Sigmoid colon (tissue), 7 donors: ENCODE data around the gene SLC35B3. TPM values are rescaled to one million over a fixed set of nuclear protein-coding genes. Genes with fewer than 3 reads are reported as not detected.
"Not testable (repeated sequence)": the region's sequence is repeated elsewhere in the genome, so short reads cannot be mapped to it uniquely, and the experiment has no call there.

Experiments
- DNase-seq: peaks from one replicate; pipeline ENCODE4 v3.0.0-alpha.2; 2019
- H3K27ac ChIP-seq, 4 donors: fragments of 200-600 bp; sonication (generic); one replicate each; pipeline ENCODE4 v1.5.1; 2016 to 2019; ENCODE audit warnings: mild to moderate bottlenecking in 1 of 4
- H3K27me3 ChIP-seq, 3 donors: fragments of 200-600 bp; sonication (generic); one replicate each; pipeline ENCODE4 v1.5.1; 2019; ENCODE audit warnings: mild to moderate bottlenecking in 1 of 3
- H3K36me3 ChIP-seq, 4 donors: fragments of 200-600 bp; sonication (generic); one replicate each; pipeline ENCODE4 v1.5.1; 2016 to 2019
- H3K4me1 ChIP-seq, 4 donors: fragments of 200-600 bp; sonication (generic); one replicate each; pipeline ENCODE4 v1.5.1; 2017 to 2019
- H3K4me3 ChIP-seq, 4 donors: fragments of 200-600 bp; sonication (generic); one replicate each; pipeline ENCODE4 v1.5.1; 2017 to 2019; ENCODE audit warnings: mild to moderate bottlenecking in 2 of 4, moderate library complexity in 1 of 4
- H3K9me3 ChIP-seq, 4 donors: fragments of 200-600 bp in 3 of 4; sonication (generic) in 3 of 4; one replicate each; pipeline versions ENCODE4 v1.5.1 to v1.6.1; 2013 to 2019
- CTCF ChIP-seq, 4 experiments: fragments of 450-650 bp in 3 of 4; fragments of 200-600 bp in 1 of 4; IDR thresholded peaks; one replicate each; pipeline ENCODE4 v1.5.1; 2016 to 2019; ENCODE audit warnings: antibody characterized with exemption in 4 of 4, mild to moderate bottlenecking in 3 of 4, moderate library complexity in 2 of 4
- EP300 ChIP-seq, 4 donors: sonication (generic); formaldehyde crosslinking; IDR thresholded peaks; one replicate each; pipeline ENCODE4 v1.6.1; 2017; ENCODE audit warnings: antibody characterized with exemption in 4 of 4
- POLR2A ChIP-seq, 2 donors: fragments of 450-650 bp; IDR thresholded peaks; one replicate each; pipeline ENCODE4 v1.6.1; 2016; ENCODE audit warnings: antibody characterized with exemption in 2 of 2, mild to moderate bottlenecking in 2 of 2, moderate library complexity in 2 of 2
- POLR2AphosphoS5 ChIP-seq, 4 donors: sonication (generic); formaldehyde crosslinking; IDR thresholded peaks; one replicate each; pipeline ENCODE4 v1.6.1; 2017; ENCODE audit warnings: antibody characterized with exemption in 4 of 4
- WGBS, 2 donors: extraction: QIAGEN DNeasy Blood & Tissue Kit; methylation state at CpG; one replicate each; pipeline ENCODE4 v1.1.7; 2013; 5-methylcytosine and 5-hydroxymethylcytosine counted together
- intact Hi-C: fragments of 100-400 bp; cut with DNase I; formaldehyde crosslinking; loops from one replicate; pipeline ENCODE4 v1.15.1; 2023
- polyA plus RNA-seq, 3 donors: library from polyadenylated mRNA; stranded (reverse); fragments of 200-250 nt; gene quantifications; one replicate each; pipeline ENCODE4 v1.2.3, GENCODE V29; 2013
- total RNA-seq, 4 donors: library from RNA; depleted of rRNA; stranded (reverse); fragments of >200 nt; gene quantifications; one replicate each; pipeline ENCODE4 v1.1.0, GENCODE V29; 2016
- donor health status: healthy with polysubstance abuse.
- donor health status: Bipolar disorder and iron deficiency.
- donor health status: healthy.

SLC35B3 gene
- total and polyA plus RNA-seq, 7 donors = 11.9 to 29.4 (median 16.6) TPM

DNA sequence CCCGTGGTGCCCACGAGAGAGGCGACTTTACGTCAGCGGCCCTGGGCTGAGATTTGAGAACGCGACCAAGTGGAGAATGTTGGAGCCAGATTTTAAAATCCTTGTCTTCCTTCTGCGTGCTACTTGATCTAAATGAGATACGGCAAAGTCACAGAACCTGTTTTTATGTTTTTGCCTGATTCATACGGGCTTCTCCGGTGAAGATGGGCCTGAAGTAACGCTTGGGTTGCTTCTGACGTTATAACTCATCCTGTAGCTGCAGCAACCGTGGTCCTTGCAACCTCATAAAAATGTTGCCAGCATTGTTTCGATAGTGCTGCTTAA is 462 bp upstream of the SLC35B3 start:
- Histone ChIP-seq H3K9me3 (no peaks in the 10 kb centered on the region), H3K4me1 (peaks cover 0 to 32% (median 18%) of the 10 kb centered on the region in 4 donors), H3K36me3 (no peaks in the 10 kb centered on the region), H3K27ac (peak overlapping the region; percentile 84 to 93 (median 88)), H3K27me3 (no peaks in the 10 kb centered on the region), H3K4me3 (peak overlapping the region; percentile 66 to 95 (median 84))
- intact Hi-C loops = no loop called here
- no peak for DNase-seq
- WGBS, 2 donors = 12 to 31% methylated on average over 15 of the region's 15 CpGs
- no peak for TF ChIP-seq POLR2A (IDR thresholded peaks at IDR 0.05)
- no peak for TF ChIP-seq EP300 (IDR thresholded peaks at IDR 0.05)
- no peak for TF ChIP-seq CTCF (IDR thresholded peaks at IDR 0.05)
- no peak for TF ChIP-seq POLR2AphosphoS5 (IDR thresholded peaks at IDR 0.05)

- peaks cover 0 to 32% (median 18%) of the 10 kb centered on the region in 4 donors for H3K4me1 ChIP-seq
- peaks cover 0 to 4% (median 0%) of the 10 kb centered on the region in 4 donors for H3K36me3 ChIP-seq
- peak overlapping the region; percentile 84 to 93 (median 88) for H3K27ac ChIP-seq
- H3K4me3 ChIP-seq = peak overlapping the region; percentile 66 to 95 (median 84)
- no peaks in the 10 kb centered on the region for H3K27me3 ChIP-seq
- intact Hi-C loops = no loop called here
- WGBS, 2 donors = 1 to 5% methylated on average over 8 of the region's 8 CpGs
- TF ChIP-seq EP300 (IDR thresholded peaks at IDR 0.05) (no peak), CTCF (IDR thresholded peaks at IDR 0.05) (no peak), POLR2A (IDR thresholded peaks at IDR 0.05) (no peak), POLR2AphosphoS5 (IDR thresholded peaks at IDR 0.05) (no peak)
- no peaks in the 10 kb centered on the region for H3K9me3 ChIP-seq
- no peak for DNase-seq
Observed at GRCh38 chr6:8434727-8435092, 635 bp downstream of the SLC35B3 start.

- TF ChIP-seq CTCF (IDR thresholded peaks at IDR 0.05) = no peak
- no peak for TF ChIP-seq EP300 (IDR thresholded peaks at IDR 0.05)
- no peak for TF ChIP-seq POLR2AphosphoS5 (IDR thresholded peaks at IDR 0.05)
- no peak for TF ChIP-seq POLR2A (IDR thresholded peaks at IDR 0.05)
- H3K36me3 ChIP-seq = peaks cover 0 to 23% (median under 1%) of the 10 kb centered on the region in 4 donors
Observed at GRCh38 chr6:8432614-8433013, 2.7 kb downstream of the SLC35B3 start.

GRCh38 chr6:8429821-8430220 is 5.5 kb downstream of the SLC35B3 start:
- Histone ChIP-seq H3K9me3 (no peaks in the 10 kb centered on the region), H3K27me3 (no peaks in the 10 kb centered on the region), H3K27ac (no peak overlapping the region), H3K4me3 (no peak overlapping the region), H3K36me3 (peaks cover 0 to 51% (median 11%) of the 10 kb centered on the region in 4 donors), H3K4me1 (peaks cover 0 to 24% (median 17%) of the 10 kb centered on the region in 4 donors)
- 93% methylated on average over 2 of the region's 2 CpGs for WGBS, 2 donors
- no peak for DNase-seq
- intact Hi-C loops = no loop called here
- no peak for TF ChIP-seq EP300 (IDR thresholded peaks at IDR 0.05)
- no peak for TF ChIP-seq CTCF (IDR thresholded peaks at IDR 0.05)
- no peak for TF ChIP-seq POLR2A (IDR thresholded peaks at IDR 0.05)
- no peak for TF ChIP-seq POLR2AphosphoS5 (IDR thresholded peaks at IDR 0.05)

More at GRCh38 chr6:8432614-8433013, 2.7 kb downstream of the SLC35B3 start:
- intact Hi-C loops = no loop called here
- Histone ChIP-seq H3K4me3 (no peak overlapping the region), H3K27ac (no peak overlapping the region), H3K27me3 (no peaks in the 10 kb centered on the region), H3K9me3 (no peaks in the 10 kb centered on the region), H3K4me1 (peaks cover 0 to 32% (median 18%) of the 10 kb centered on the region in 4 donors)
- no peak for DNase-seq
- WGBS, 2 donors = 88 to 90% methylated on average over 2 of the region's 2 CpGs

GRCh38 chr6:8426544-8426943 is 8.8 kb downstream of the SLC35B3 start:
- H3K27ac ChIP-seq, H3K27me3 ChIP-seq, H3K4me3 ChIP-seq, DNase-seq, H3K9me3 ChIP-seq, intact Hi-C loops, H3K4me1 ChIP-seq: not testable (repeated sequence)
- 93 to 98% methylated on average over 2 of the region's 2 CpGs for WGBS, 2 donors
- H3K36me3 ChIP-seq = peaks cover 0 to 66% (median 12%) of the 10 kb centered on the region in 4 donors
